WI38 (cell line): ENCODE measurements around the gene GRAMD1A.
"Not testable (repeated sequence)": the region's sequence is repeated elsewhere in the genome, so short reads cannot be mapped to it uniquely, and the experiment has no call there.

Experiments used
- H3K4me3 ChIP-seq: 2 replicates; pipeline ENCODE4 v1.5.1; 2011; ENCODE audit warnings: low read depth, mild to moderate bottlenecking, control low read depth, low read length
- CTCF ChIP-seq: IDR thresholded peaks from 2 replicates; pipeline ENCODE4 v1.5.1; 2012; ENCODE audit warnings: low read depth, mild to moderate bottlenecking, control low read depth, low read length

GRAMD1A gene

GRCh38 chr19:35044317-35045117 is 44.4 kb downstream of the GRAMD1A start:
- peak; percentile 97 for TF ChIP-seq CTCF
- H3K4me3 ChIP-seq = no peak overlapping the region

GRCh38 chr19:35045667-35046300 is 45.7 kb downstream of the GRAMD1A start:
- peak; percentile 50 for TF ChIP-seq CTCF
- no peak overlapping the region for H3K4me3 ChIP-seq

GRCh38 chr19:35046461-35046860 is 46.3 kb downstream of the GRAMD1A start:
- H3K4me3 ChIP-seq = no peak overlapping the region
- no peak for TF ChIP-seq CTCF

GRCh38 chr19:35048911-35049411 is 48.8 kb downstream of the GRAMD1A start:
- no peak overlapping the region for H3K4me3 ChIP-seq
- no peak for TF ChIP-seq CTCF

- no peak overlapping the region for H3K4me3 ChIP-seq
- no peak for TF ChIP-seq CTCF
Observed at GRCh38 chr19:35049456-35049855, 49.3 kb downstream of the GRAMD1A start.

GRCh38 chr19:35050662-35051061 is 50.5 kb downstream of the GRAMD1A start:
- H3K4me3 ChIP-seq = not testable (repeated sequence)

GRCh38 chr19:35051268-35051667 is 51.1 kb downstream of the GRAMD1A start:
- H3K4me3 ChIP-seq = not testable (repeated sequence)

- TF ChIP-seq CTCF = no peak
- no peak overlapping the region for H3K4me3 ChIP-seq
Observed at GRCh38 chr19:35051796-35052195, 51.7 kb downstream of the GRAMD1A start.
